Measurements from ENCODE around the gene PLEKHH1.

- no peak for TF ChIP-seq CSDE1 (IDR thresholded peaks at IDR 0.05)
- TF ChIP-seq POLR2A (conservative IDR thresholded peaks at IDR 0.05) = no peak
- no peak for TF ChIP-seq PHTF2 (CRISPR knock-in tag; IDR thresholded peaks at IDR 0.05)
- TF ChIP-seq E2F1 (CRISPR knock-in tag; IDR thresholded peaks at IDR 0.05) = no peak
- no peak for TF ChIP-seq MAX (CRISPR knock-in tag; IDR thresholded peaks at IDR 0.05)
- no peak for TF ChIP-seq TOE1 (IDR thresholded peaks at IDR 0.05; ENCODE audit: borderline replicate concordance)
- no peak for TF ChIP-seq TOE1 (CRISPR knock-in tag; IDR thresholded peaks at IDR 0.05; ENCODE audit: borderline replicate concordance, low read depth)
- no peak for TF ChIP-seq JUNB (CRISPR knock-in tag; conservative IDR thresholded peaks at IDR 0.05)
- TF ChIP-seq CTCF (IDR thresholded peaks at IDR 0.05 in 2 of 3, conservative IDR thresholded peaks at IDR 0.05 in 1 of 3; ENCODE audit: insufficient read depth in 2 of 3, low read depth in 1 of 3, low read length in 3 of 3) = no peak
- TF ChIP-seq GMEB1 (CRISPR knock-in tag; IDR thresholded peaks at IDR 0.05) = no peak
These were observed 53.3 kb downstream of the PLEKHH1 start for GRCh38 chr14:67586369-67586768.

All from K562 (cell line).